Measurements from ENCODE around the gene RPS6KB1. TPM values are rescaled to one million over a fixed set of nuclear protein-coding genes. Genes with fewer than 3 reads are reported as not detected.

The RPS6KB1 gene
- total and polyA plus RNA-seq, 9 of the 15 experiments (the other 6 are each of a cell fraction or from before 2014, with no cell fraction given): 8.8 to 60.7 (median 35.1) TPM

DNA sequence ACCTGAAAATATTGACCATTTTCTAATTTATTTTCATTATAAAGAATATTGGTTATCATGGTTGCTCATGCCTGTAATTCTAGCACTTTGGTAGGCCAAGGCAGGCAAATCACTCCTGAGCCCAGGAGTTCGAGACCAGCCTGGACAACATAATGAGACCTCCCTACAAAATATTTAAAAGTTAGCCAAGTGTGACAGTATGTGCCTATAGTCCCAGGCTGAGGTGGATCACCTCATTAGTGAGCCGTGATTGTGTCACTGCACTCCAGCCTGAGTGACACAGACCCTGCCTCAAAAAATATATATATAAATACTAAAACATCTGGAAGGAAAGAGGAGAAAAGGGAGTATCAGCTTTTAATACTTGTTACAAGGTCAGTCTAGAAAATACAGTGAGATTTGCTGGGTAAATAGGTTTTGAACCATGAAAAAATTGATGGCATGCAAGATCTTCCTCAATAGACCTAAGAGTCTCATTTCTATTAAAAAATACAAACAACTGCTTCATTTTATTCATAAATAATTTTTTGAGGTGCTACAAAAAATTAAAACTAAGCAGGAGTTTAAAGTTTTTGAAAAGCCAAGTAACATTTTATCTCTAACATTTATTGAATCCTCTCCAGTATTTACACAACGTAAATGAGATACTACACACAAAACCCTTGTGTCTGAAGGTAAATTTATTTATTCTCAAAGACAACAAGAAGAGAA is 47.9 kb upstream of the RPS6KB1 start (continued):
- TF ChIP-seq, protein P1, sequence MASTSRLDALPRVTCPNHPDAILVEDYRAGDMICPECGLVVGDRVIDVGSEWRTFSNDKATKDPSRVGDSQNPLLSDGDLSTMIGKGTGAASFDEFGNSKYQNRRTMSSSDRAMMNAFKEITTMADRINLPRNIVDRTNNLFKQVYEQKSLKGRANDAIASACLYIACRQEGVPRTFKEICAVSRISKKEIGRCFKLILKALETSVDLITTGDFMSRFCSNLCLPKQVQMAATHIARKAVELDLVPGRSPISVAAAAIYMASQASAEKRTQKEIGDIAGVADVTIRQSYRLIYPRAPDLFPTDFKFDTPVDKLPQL (IDR thresholded peaks at IDR 0.05; ENCODE audit: extremely low read depth, insufficient read length): no peak

DNA sequence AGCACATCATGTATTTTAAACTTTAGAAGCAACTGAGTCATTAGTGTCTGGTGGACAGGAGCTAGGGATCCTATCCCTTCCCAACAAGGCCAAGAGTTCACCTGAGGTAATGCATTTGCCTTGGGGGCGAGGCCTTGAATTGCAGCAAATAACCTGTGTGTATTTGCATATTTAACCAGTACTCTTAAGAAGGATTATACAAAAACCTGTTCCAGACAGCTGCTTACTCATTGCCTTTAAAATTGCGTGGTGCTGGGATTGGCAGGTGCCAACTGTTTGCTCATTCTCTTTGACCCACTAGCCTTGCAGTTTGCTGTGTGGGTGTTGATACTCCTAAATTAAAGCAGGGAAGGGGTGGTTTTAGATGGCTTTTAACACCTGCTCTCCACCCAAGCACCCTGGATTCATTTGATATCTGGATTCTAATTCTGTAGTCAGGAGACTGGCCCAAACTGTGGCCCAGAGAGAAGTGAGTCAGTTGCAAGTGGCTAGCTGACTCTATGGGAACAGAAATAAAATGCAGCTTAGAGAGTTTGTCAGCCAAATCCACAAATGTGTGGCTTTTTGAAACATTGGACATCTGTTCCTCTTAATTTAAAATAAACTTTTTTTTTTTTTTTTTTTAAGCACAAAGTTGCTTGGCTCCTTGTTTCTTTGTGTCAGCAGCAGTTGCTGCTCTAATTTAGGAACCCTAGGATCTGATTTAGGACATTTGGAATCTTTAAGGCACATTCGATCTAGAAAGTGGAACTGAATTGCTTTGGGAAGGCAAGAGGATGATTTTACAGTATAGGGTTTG is 47.1 kb upstream of the RPS6KB1 start:
- CTCF ChIA-PET (ENCODE audit: low intra/inter-chr PET ratio): interaction anchor here (0.5 to 0.6 kb wide), 2 partner anchors 28 to 96 kb away, joined by 3 to 5 read pairs; no protein-coding TSS in a partner anchor
- H3K4me3 ChIP-seq: no peak overlapping the region
- H4K20me1 ChIP-seq (replicated peaks; ENCODE audit: control insufficient read depth, insufficient read depth, low read length): no peaks in the 10 kb centered on the region
- peaks cover 15% of the 10 kb centered on the region for H3K36me3 ChIP-seq (ENCODE audit: control insufficient read depth, insufficient read depth, low read length)
- no peak overlapping the region for H2AFZ ChIP-seq (ENCODE audit: low read depth, low read length)
- ATAC-seq (no peak), DNase-seq (ENCODE audit: extremely low read depth in 1 of 4, low spot score in 3 of 4) (peak; percentile 28 to 45 (median 38)), FAIRE-seq (no peak)
- no peak overlapping the region for H3K9ac ChIP-seq (ENCODE audit: insufficient read depth in 1 of 2, low read depth in 2 of 2, low read length in 2 of 2)
- peaks cover 26% of the 10 kb centered on the region for H3K79me2 ChIP-seq (ENCODE audit: control insufficient read depth, insufficient read depth, low read length)
- peak overlapping the region; percentile 20; the same call in 1 of the 3 replicates for H3K27ac ChIP-seq (ENCODE audit: extremely low read depth, low read depth, low read length)
- intact Hi-C loops (cut with micrococcal nuclease): no loop called here
- H3K9me1 ChIP-seq (ENCODE audit: control insufficient read depth, insufficient read depth, low read length): no peaks in the 10 kb centered on the region
- 46% methylated on average over 3 of the region's 3 CpGs for WGBS (ENCODE audit: insufficient coverage, low coverage, missing lambda C conversion rate)
- H3K9me3 ChIP-seq (replicated peaks; ENCODE audit: control insufficient read depth, insufficient read depth, low read depth, low read length): no peaks in the 10 kb centered on the region
- POLR2A ChIA-PET: interaction anchor here (0.6 to 2.0 kb wide), 5 partner anchors 16 to 559 kb away, joined by 3 to 13 read pairs (median 3); no protein-coding TSS in a partner anchor
- H3K4me2 ChIP-seq (ENCODE audit: insufficient read depth, low read length): no peak overlapping the region
- H3K27me3 ChIP-seq (ENCODE audit: control insufficient read depth in 2 of 2, insufficient read depth in 2 of 2, low read length in 2 of 2): no peaks in the 10 kb centered on the region
- peaks cover 20 to 42% of the 10 kb centered on the region in 2 experiments for H3K4me1 ChIP-seq (replicated peaks in 1 of 2; ENCODE audit: control insufficient read depth in 2 of 2, insufficient read depth in 2 of 2, low read length in 2 of 2)
- in situ Hi-C loops (cut with MboI): loop anchor here (5.0 kb wide), 1 partner anchor 88 kb away; no protein-coding TSS in a partner anchor
- no TSS peak for BruUV-seq (replicated peaks)
- TF ChIP-seq POLR2H (tag; IDR thresholded peaks at IDR 0.05; ENCODE audit: low read depth) (no peak), KHSRP (IDR thresholded peaks at IDR 0.05) (no peak), HDAC8 (tag; IDR thresholded peaks at IDR 0.05) (no peak), TSC22D4 (tag; IDR thresholded peaks at IDR 0.05) (no peak), MYC (IDR thresholded peaks at IDR 0.05; ENCODE audit: low read depth, low read length) (no peak), MYC (CRISPR knock-in tag; IDR thresholded peaks at IDR 0.05; ENCODE audit: borderline replicate concordance, low read depth) (no peak), HMG20B (CRISPR knock-in tag; IDR thresholded peaks at IDR 0.05) (peak; percentile 26; the same call in 1 of the 2 replicates), TCFL5 (CRISPR knock-in tag; conservative IDR thresholded peaks at IDR 0.05) (no peak)
- TF ChIP-seq, protein P2, sequence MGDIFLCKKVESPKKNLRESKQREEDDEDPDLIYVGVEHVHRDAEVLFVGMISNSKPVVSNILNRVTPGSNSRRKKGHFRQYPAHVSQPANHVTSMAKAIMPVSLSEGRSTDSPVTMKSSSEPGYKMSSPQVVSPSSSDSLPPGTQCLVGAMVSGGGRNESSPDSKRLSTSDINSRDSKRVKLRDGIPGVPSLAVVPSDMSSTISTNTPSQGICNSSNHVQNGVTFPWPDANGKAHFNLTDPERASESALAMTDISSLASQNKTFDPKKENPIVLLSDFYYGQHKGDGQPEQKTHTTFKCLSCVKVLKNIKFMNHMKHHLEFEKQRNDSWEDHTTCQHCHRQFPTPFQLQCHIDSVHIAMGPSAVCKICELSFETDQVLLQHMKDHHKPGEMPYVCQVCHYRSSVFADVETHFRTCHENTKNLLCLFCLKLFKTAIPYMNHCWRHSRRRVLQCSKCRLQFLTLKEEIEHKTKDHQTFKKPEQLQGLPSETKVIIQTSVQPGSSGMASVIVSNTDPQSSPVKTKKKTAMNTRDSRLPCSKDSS (IDR thresholded peaks at IDR 0.05; ENCODE audit: low read depth, partially characterized antibody): no peak
- TF ChIP-seq, protein P3, sequence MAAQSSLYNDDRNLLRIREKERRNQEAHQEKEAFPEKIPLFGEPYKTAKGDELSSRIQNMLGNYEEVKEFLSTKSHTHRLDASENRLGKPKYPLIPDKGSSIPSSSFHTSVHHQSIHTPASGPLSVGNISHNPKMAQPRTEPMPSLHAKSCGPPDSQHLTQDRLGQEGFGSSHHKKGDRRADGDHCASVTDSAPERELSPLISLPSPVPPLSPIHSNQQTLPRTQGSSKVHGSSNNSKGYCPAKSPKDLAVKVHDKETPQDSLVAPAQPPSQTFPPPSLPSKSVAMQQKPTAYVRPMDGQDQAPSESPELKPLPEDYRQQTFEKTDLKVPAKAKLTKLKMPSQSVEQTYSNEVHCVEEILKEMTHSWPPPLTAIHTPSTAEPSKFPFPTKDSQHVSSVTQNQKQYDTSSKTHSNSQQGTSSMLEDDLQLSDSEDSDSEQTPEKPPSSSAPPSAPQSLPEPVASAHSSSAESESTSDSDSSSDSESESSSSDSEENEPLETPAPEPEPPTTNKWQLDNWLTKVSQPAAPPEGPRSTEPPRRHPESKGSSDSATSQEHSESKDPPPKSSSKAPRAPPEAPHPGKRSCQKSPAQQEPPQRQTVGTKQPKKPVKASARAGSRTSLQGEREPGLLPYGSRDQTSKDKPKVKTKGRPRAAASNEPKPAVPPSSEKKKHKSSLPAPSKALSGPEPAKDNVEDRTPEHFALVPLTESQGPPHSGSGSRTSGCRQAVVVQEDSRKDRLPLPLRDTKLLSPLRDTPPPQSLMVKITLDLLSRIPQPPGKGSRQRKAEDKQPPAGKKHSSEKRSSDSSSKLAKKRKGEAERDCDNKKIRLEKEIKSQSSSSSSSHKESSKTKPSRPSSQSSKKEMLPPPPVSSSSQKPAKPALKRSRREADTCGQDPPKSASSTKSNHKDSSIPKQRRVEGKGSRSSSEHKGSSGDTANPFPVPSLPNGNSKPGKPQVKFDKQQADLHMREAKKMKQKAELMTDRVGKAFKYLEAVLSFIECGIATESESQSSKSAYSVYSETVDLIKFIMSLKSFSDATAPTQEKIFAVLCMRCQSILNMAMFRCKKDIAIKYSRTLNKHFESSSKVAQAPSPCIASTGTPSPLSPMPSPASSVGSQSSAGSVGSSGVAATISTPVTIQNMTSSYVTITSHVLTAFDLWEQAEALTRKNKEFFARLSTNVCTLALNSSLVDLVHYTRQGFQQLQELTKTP (IDR thresholded peaks at IDR 0.05; ENCODE audit: low read depth in 1 of 2, partially characterized antibody in 2 of 2): no peak
